ENCODE results near the gene MYO7A.

MYO7A gene

GRCh38 chr11:77170107-77170506 is 42.1 kb downstream of the MYO7A start:
- Histone ChIP-seq H3K79me2 (no peaks in the 10 kb centered on the region), H3K9me3 (ENCODE audit: control insufficient read depth, low read length) (no peaks in the 10 kb centered on the region), H3K36me3 (ENCODE audit: control insufficient read depth, insufficient read depth, low read length) (no peaks in the 10 kb centered on the region), H3K4me2 (ENCODE audit: low read length) (no peak overlapping the region), H3K27ac (no peak overlapping the region), H3K4me1 (no peaks in the 10 kb centered on the region), H3K4me3 (ENCODE audit: low read depth, low read length) (no peak overlapping the region), H3K9ac (no peak overlapping the region), H3K27me3 (ENCODE audit: control insufficient read depth, insufficient read depth, low read length) (no peaks in the 10 kb centered on the region), H2AFZ (no peak overlapping the region)
- TF ChIP-seq CTCF (IDR thresholded peaks at IDR 0.05), result no peak

GRCh38 chr11:77171254-77171653 is 43.2 kb downstream of the MYO7A start:
- Histone ChIP-seq H3K36me3 (ENCODE audit: control insufficient read depth, insufficient read depth, low read length) (no peaks in the 10 kb centered on the region), H3K27me3 (ENCODE audit: control insufficient read depth, insufficient read depth, low read length) (no peaks in the 10 kb centered on the region), H3K4me3 (ENCODE audit: low read depth, low read length) (no peak overlapping the region), H3K4me2 (ENCODE audit: low read length) (no peak overlapping the region), H2AFZ (no peak overlapping the region), H3K27ac (no peak overlapping the region), H3K9ac (no peak overlapping the region), H3K9me3 (ENCODE audit: control insufficient read depth, low read length) (no peaks in the 10 kb centered on the region), H3K4me1 (no peaks in the 10 kb centered on the region), H3K79me2 (no peaks in the 10 kb centered on the region)
- no peak for TF ChIP-seq CTCF (IDR thresholded peaks at IDR 0.05)

GRCh38 chr11:77171885-77172665 is 44.0 kb downstream of the MYO7A start:
- Histone ChIP-seq H3K27me3 (ENCODE audit: control insufficient read depth, insufficient read depth, low read length) (no peaks in the 10 kb centered on the region), H2AFZ (no peak overlapping the region), H3K4me2 (ENCODE audit: low read length) (no peak overlapping the region), H3K36me3 (ENCODE audit: control insufficient read depth, insufficient read depth, low read length) (no peaks in the 10 kb centered on the region), H3K9ac (no peak overlapping the region), H3K79me2 (no peaks in the 10 kb centered on the region), H3K4me3 (ENCODE audit: low read depth, low read length) (no peak overlapping the region), H3K4me1 (no peaks in the 10 kb centered on the region), H3K9me3 (ENCODE audit: control insufficient read depth, low read length) (no peaks in the 10 kb centered on the region), H3K27ac (no peak overlapping the region)
- TF ChIP-seq CTCF (IDR thresholded peaks at IDR 0.05), result no peak

GRCh38 chr11:77172666-77172982 is 44.6 kb downstream of the MYO7A start:
- Histone ChIP-seq H2AFZ (no peak overlapping the region), H3K36me3 (ENCODE audit: control insufficient read depth, insufficient read depth, low read length) (no peaks in the 10 kb centered on the region), H3K9ac (no peak overlapping the region), H3K27me3 (ENCODE audit: control insufficient read depth, insufficient read depth, low read length) (no peaks in the 10 kb centered on the region), H3K4me2 (ENCODE audit: low read length) (no peak overlapping the region), H3K79me2 (no peaks in the 10 kb centered on the region), H3K27ac (no peak overlapping the region), H3K4me1 (no peaks in the 10 kb centered on the region), H3K4me3 (ENCODE audit: low read depth, low read length) (no peak overlapping the region), H3K9me3 (ENCODE audit: control insufficient read depth, low read length) (no peaks in the 10 kb centered on the region)
- no peak for TF ChIP-seq CTCF (IDR thresholded peaks at IDR 0.05)

- H3K36me3 ChIP-seq (ENCODE audit: control insufficient read depth, insufficient read depth, low read length), result no peaks in the 10 kb centered on the region
- no peak for TF ChIP-seq CTCF (IDR thresholded peaks at IDR 0.05)
- no peaks in the 10 kb centered on the region for H3K27me3 ChIP-seq (ENCODE audit: control insufficient read depth, insufficient read depth, low read length)
- no peak overlapping the region for H3K4me3 ChIP-seq (ENCODE audit: low read depth, low read length)
- H3K9ac ChIP-seq, result no peak overlapping the region
- H2AFZ ChIP-seq, result no peak overlapping the region
- H3K9me3 ChIP-seq (ENCODE audit: control insufficient read depth, low read length), result no peaks in the 10 kb centered on the region
- H3K4me1 ChIP-seq, result no peaks in the 10 kb centered on the region
- no peak overlapping the region for H3K4me2 ChIP-seq (ENCODE audit: low read length)
- no peaks in the 10 kb centered on the region for H3K79me2 ChIP-seq
- H3K27ac ChIP-seq, result no peak overlapping the region
These were observed 45.4 kb downstream of the MYO7A start for GRCh38 chr11:77173494-77173893.

Measured in parathyroid adenoma (tissue), 2 donors.